Tibial nerve (tissue), 4 donors: ENCODE results near the gene PRUNE2. TPM values are rescaled to one million over a fixed set of nuclear protein-coding genes. Genes with fewer than 3 reads are reported as not detected.
A peak's percentile ranks its signal among the peaks of the same experiment; 100 is the strongest.

Source experiments
- DNase-seq, 2 donors: peaks; one replicate each; pipeline ENCODE4 v3.0.0-alpha.2; 2019; ENCODE audit warnings: low spot score in 2 of 2
- H3K27ac ChIP-seq, 4 donors: fragments of 200-600 bp; sonication (generic) in 3 of 4; one replicate each; pipeline ENCODE4 v1.5.1; 2017 to 2019; ENCODE audit warnings: mild to moderate bottlenecking in 1 of 4
- H3K27me3 ChIP-seq, 2 donors: fragments of 200-600 bp; sonication (generic) in 1 of 2; one replicate each; pipeline versions ENCODE4 v1.5.1 to v1.6.0; 2017 to 2019
- H3K36me3 ChIP-seq, 3 donors: fragments of 200-600 bp; sonication (generic); one replicate each; pipeline ENCODE4 v1.5.1; 2018 to 2019
- H3K4me1 ChIP-seq, 4 donors: fragments of 200-600 bp; sonication (generic) in 3 of 4; one replicate each; pipeline ENCODE4 v1.5.1; 2017 to 2019
- H3K4me3 ChIP-seq, 4 donors: fragments of 200-600 bp; sonication (generic) in 3 of 4; one replicate each; pipeline ENCODE4 v1.5.1; 2017 to 2019; ENCODE audit warnings: mild to moderate bottlenecking in 1 of 4, moderate library complexity in 1 of 4
- H3K9me3 ChIP-seq, 4 donors: fragments of 200-600 bp; sonication (generic) in 3 of 4; one replicate each; pipeline ENCODE4 v1.5.1; 2017 to 2019
- CTCF ChIP-seq, 5 experiments: fragments of 200-600 bp in 3 of 5; fragments of 450-650 bp in 2 of 5; sonication (generic) in 3 of 5; IDR thresholded peaks; one replicate each; pipeline ENCODE4 v1.5.1; 2016 to 2019; ENCODE audit warnings: antibody characterized with exemption in 5 of 5, mild to moderate bottlenecking in 3 of 5, moderate library complexity in 2 of 5
- EP300 ChIP-seq, 2 donors: sonication (generic); formaldehyde crosslinking; IDR thresholded peaks; one replicate each; pipeline ENCODE4 v1.6.1; 2017; ENCODE audit warnings: antibody characterized with exemption in 2 of 2, mild to moderate bottlenecking in 1 of 2
- POLR2A ChIP-seq, 2 donors: fragments of 450-650 bp; IDR thresholded peaks; one replicate each; pipeline ENCODE4 v1.6.1; 2017; ENCODE audit warnings: antibody characterized with exemption in 2 of 2, mild to moderate bottlenecking in 2 of 2, moderate library complexity in 2 of 2
- WGBS, 2 donors: methylation state at CpG; one replicate each; pipeline ENCODE4 v1.1.5; 2018; 5-methylcytosine and 5-hydroxymethylcytosine counted together
- total RNA-seq, 4 donors: library from RNA; depleted of rRNA; stranded (reverse); fragments of >200 nt; gene quantifications; one replicate each; pipeline ENCODE4 v1.1.0, GENCODE V29; 2016

Gene PRUNE2
- total RNA-seq, 4 donors from 2014 or later = 23.2 to 50.4 (median 24.2) TPM

DNA sequence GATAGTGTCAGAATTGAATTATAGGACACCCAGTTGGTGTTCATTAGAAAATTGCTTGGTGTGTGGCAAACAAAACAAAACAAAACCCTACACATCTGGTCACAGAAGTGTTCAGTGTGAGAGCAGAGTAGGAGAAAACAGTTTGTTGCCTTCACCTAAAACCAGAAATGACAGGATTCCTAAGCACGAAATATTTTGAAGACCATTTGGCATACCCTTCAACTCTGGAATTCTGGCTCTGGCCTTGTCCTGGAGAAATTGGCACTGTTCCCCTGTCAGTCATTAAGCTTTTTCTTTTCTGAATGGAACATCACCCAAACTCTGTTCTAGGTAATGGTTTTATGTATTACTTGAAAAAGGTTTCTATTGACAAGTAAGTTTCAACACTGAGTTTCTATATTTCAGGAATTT lies 251.9 kb downstream of the PRUNE2 start:
- whole genome bisulfite sequencing, 2 donors = 22 to 35% methylated on average over 1 of the region's 1 CpG
- DNase-seq = no peak
- peaks cover 0 to 52% (median 6%) of the 10 kb centered on the region in 4 donors for H3K4me1 ChIP-seq
- H3K4me3 ChIP-seq = no peak overlapping the region
- no peaks in the 10 kb centered on the region for H3K9me3 ChIP-seq
- H3K27ac ChIP-seq = peak overlapping the region in 2 of 4 donors; percentile 68 to 73
- H3K27me3 ChIP-seq = no peaks in the 10 kb centered on the region
- H3K36me3 ChIP-seq = no peaks in the 10 kb centered on the region
- no peak for TF ChIP-seq EP300 (IDR thresholded peaks at IDR 0.05)
- no peak for TF ChIP-seq POLR2A (IDR thresholded peaks at IDR 0.05)
- no peak for TF ChIP-seq CTCF (IDR thresholded peaks at IDR 0.05)

DNA sequence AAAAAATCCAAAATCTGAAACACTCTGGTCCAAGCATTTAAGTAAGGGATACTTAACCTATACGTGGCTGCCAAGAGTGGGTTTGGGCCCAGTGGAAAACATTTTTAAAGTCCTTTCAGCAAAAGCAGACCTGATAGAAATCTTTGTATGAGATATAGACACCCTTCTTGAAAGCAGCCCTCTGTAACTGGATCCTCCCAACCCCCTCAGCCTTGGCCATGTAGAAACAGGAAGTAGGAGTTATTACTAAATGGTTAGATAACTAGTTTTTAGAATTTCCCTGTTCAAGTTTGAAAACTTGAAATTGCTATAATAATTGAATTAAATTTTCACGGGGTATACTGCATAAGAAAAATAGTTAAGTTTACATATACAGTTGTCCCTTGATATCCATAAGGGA lies 253.0 kb downstream of the PRUNE2 start:
- no peaks in the 10 kb centered on the region for H3K36me3 ChIP-seq
- TF ChIP-seq CTCF (IDR thresholded peaks at IDR 0.05) (no peak), EP300 (IDR thresholded peaks at IDR 0.05) (peak in 1 of 2 donors; percentile 9), POLR2A (IDR thresholded peaks at IDR 0.05) (no peak)
- DNase-seq = peak in 1 of 2 donors; percentile 37
- no peak overlapping the region for H3K4me3 ChIP-seq
- H3K4me1 ChIP-seq = peaks cover 0 to 52% (median 6%) of the 10 kb centered on the region in 4 donors
- no peaks in the 10 kb centered on the region for H3K9me3 ChIP-seq
- 47 to 56% methylated on average over 2 of the region's 2 CpGs for WGBS, 2 donors
- peak overlapping the region in 2 of 4 donors; percentile 68 to 73 for H3K27ac ChIP-seq
- H3K27me3 ChIP-seq = no peaks in the 10 kb centered on the region

DNA sequence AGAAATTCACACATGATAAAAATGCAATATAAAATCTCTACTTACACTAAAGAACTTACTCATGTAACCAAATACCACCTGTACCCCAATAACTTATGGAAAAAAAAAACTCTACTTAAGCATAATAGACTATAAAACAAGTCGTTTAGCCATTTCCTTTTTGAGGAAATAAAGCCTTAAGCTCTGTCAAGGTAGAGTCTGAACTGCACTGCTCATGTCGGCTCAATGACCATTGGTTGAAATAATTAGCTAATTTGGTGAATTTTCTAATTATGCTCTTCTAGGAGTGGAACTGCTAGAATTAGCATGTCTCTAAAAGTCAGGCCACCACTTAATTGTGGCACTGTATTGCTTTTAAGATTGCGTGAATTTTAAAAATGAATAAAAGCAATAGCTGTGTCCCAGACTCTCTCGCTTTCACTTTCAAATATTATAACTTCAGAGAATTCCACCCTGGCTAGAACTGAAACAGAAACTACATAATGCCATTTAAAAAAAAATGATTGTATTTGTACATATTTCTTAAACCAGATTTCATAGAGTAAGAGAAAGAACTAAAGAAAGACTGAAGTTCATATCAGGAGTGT lies 254.7 kb downstream of the PRUNE2 start:
- peak overlapping the region; percentile 1 to 40 (median 16) for H3K4me3 ChIP-seq
- DNase-seq = no peak
- H3K36me3 ChIP-seq = no peaks in the 10 kb centered on the region
- peaks cover 0 to 52% (median 6%) of the 10 kb centered on the region in 4 donors for H3K4me1 ChIP-seq
- no peaks in the 10 kb centered on the region for H3K27me3 ChIP-seq
- no peak for TF ChIP-seq CTCF (IDR thresholded peaks at IDR 0.05)
- no peak for TF ChIP-seq POLR2A (IDR thresholded peaks at IDR 0.05)
- TF ChIP-seq EP300 (IDR thresholded peaks at IDR 0.05) = no peak
- 30 to 31% methylated on average over 4 of the region's 4 CpGs for WGBS, 2 donors
- no peaks in the 10 kb centered on the region for H3K9me3 ChIP-seq
- H3K27ac ChIP-seq = peak overlapping the region in 3 of 4 donors; percentile 21 to 73 (median 65)

GRCh38 chr9:76650692-76651091 lies 255.2 kb downstream of the PRUNE2 start:
- H3K4me3 ChIP-seq = peak overlapping the region in 2 of 4 donors; percentile 1 to 40
- H3K27me3 ChIP-seq = no peaks in the 10 kb centered on the region
- WGBS, 2 donors = 31 to 34% methylated on average over 2 of the region's 2 CpGs
- H3K4me1 ChIP-seq = peaks cover 0 to 52% (median 6%) of the 10 kb centered on the region in 4 donors
- no peaks in the 10 kb centered on the region for H3K36me3 ChIP-seq
- no peaks in the 10 kb centered on the region for H3K9me3 ChIP-seq
- H3K27ac ChIP-seq = peak overlapping the region in 2 of 4 donors; percentile 53 to 65
- no peak for TF ChIP-seq POLR2A (IDR thresholded peaks at IDR 0.05)
- no peak for TF ChIP-seq EP300 (IDR thresholded peaks at IDR 0.05)
- no peak for TF ChIP-seq CTCF (IDR thresholded peaks at IDR 0.05)
- no peak for DNase-seq

DNA sequence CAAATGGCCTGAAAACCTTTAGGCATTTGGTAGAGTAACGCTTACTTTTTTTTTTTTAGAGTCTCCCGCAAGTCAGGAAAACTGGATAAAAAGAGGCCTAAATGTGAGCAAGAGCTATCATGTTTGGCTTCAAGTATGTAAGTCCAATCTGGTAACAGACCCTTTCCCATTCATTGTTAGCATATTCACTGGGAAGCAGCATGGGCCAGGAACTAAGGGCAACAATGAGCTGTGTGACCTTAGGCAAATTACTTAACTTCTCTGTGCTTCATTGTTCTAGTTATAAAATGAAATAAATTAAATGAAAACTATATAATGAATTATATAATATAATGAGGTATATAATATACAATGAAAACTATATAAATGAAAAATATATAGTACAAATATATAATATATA lies 256.0 kb downstream of the PRUNE2 start:
- no peak for DNase-seq
- Histone ChIP-seq H3K27ac (no peak overlapping the region), H3K9me3 (no peaks in the 10 kb centered on the region), H3K4me3 (no peak overlapping the region), H3K36me3 (no peaks in the 10 kb centered on the region), H3K27me3 (no peaks in the 10 kb centered on the region), H3K4me1 (peaks cover 0 to 44% (median 7%) of the 10 kb centered on the region in 4 donors)
- TF ChIP-seq CTCF (IDR thresholded peaks at IDR 0.05) = no peak
- TF ChIP-seq POLR2A (IDR thresholded peaks at IDR 0.05) = no peak
- no peak for TF ChIP-seq EP300 (IDR thresholded peaks at IDR 0.05)
- 94 to 97% methylated on average over 2 of the region's 2 CpGs for WGBS, 2 donors
